ENCODE results near the gene CTTN.
"Not testable (repeated sequence)": the region's sequence is repeated elsewhere in the genome, so short reads cannot be mapped to it uniquely, and the experiment has no call there.

The CTTN gene

DNA sequence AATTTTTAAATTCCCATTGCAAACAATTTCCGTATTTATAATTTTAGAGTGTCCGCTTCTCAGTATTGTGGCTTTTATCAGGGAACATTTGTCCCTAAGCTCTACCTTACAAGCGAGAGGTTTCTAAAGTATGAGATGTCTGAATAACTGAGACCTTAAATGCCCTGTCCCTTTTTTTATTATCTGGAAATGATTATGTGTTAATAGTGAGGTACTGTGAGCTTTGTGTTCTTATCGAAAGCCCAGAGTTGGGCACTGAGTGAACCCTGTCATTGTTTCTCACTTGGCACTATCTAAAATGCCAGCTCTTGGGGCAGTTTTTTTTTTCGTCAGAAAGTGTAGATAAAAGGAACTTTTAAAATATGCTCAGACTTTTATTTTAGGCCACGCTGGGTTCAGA is 9.5 kb downstream of the CTTN start:
- in situ Hi-C loops (cut with MboI; ENCODE audit: low sequenced_read_pairs): no loop called here

DNA sequence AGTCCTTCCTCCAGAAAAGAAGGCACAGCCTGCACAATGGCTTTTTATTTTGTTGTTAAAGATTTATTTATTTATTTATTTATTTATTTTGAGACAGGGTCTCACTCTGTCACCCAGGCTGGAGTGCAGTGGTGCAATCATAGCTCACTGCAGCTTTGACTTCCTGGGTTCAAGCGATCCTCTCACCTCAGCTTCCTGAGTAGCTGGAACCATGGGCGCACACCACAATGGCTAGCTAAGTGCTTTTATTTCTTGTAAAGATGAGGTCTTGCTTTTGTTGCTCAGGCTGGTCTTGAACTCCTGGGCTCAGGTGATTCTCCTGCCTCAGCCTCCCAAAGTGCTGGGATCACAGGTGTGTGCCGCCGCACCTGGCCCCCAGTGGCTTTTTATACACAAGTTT is 10.0 kb downstream of the CTTN start:
- in situ Hi-C loops (cut with MboI; ENCODE audit: low sequenced_read_pairs): not testable (repeated sequence)

DNA sequence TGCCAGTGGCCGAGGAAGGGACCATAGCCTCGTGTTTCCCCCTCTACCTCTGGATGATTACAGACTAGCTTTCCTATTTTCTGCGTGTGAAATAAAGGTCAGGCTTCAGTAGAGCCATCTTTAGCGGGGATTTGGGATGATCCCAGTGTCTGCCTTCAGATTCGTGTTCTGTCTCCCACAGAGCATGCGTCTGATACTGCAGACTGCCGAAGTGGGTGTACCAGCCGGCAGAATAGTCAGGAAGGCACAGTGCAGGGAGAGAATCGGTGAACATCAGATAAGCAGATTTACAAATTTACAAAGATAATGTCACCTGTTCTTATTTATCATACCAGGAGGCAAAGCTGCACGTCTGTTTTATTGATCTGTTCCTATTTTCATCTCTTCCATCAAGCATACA is 11.1 kb downstream of the CTTN start:
- in situ Hi-C loops (cut with MboI; ENCODE audit: low sequenced_read_pairs): no loop called here

DNA sequence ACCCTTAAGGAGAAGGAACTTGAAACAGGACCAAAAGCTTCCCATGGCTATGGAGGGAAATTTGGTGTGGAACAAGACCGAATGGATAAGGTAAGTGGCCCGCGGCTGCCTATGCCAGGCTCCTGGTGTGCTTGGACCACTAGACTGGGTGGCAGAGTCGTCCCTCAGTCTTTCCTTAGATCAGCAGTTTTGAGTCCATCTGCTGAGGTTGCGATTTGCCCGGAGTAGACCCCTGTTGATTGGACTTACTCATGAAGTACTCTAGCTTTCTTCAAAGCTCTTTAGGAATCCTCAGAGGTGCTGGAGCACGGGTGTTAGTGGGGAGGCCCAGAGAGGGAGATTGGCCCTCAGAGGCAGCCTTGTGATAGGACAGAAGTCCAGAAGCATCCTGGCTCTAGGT is 11.5 kb downstream of the CTTN start:
- in situ Hi-C loops (cut with MboI; ENCODE audit: low sequenced_read_pairs): no loop called here

DNA sequence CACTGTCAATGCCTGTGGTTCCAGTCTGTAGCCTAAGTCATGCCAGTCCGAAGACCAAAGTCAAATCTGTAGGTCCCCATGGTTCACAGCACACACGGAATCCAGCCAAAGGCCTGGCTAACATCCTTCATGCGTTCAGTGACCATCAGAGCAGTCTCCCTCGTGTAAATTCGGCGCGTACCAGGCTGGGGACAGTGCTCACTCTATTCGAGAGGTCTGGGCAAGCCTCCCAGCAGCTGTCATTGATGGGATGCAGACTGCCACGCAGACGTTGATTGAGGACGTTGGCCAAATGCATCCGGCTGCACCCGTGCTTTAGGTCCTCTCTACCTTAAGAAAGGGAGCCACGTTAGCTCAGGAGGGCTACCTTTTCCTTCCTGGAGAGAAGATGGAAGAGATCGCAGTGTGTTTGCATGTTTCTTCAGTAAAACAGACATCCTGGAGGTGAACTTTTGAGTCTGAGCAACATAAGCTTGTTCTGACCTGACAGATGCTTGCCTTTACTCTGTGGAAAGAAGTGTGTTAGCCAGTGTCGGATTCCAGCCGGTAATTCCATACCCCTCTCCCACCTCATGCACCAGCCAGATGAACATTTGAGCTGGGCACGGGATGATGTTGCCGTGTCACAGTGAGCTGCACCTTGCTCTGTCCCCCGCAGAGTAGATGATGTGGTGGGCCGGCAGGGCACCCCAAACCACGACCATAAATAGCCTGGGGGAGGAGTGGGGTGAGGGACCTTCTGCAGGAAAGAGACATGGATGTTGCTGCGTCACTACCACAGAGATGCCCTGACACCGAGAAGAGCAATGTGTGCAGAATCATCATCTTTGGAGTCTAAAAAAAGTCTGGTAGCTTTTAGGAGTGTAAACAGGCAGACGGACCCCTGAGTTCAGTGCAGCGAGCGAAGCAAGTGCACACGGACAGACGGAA is 12.2 kb downstream of the CTTN start:
- in situ Hi-C loops (cut with MboI; ENCODE audit: low sequenced_read_pairs): no loop called here

DNA sequence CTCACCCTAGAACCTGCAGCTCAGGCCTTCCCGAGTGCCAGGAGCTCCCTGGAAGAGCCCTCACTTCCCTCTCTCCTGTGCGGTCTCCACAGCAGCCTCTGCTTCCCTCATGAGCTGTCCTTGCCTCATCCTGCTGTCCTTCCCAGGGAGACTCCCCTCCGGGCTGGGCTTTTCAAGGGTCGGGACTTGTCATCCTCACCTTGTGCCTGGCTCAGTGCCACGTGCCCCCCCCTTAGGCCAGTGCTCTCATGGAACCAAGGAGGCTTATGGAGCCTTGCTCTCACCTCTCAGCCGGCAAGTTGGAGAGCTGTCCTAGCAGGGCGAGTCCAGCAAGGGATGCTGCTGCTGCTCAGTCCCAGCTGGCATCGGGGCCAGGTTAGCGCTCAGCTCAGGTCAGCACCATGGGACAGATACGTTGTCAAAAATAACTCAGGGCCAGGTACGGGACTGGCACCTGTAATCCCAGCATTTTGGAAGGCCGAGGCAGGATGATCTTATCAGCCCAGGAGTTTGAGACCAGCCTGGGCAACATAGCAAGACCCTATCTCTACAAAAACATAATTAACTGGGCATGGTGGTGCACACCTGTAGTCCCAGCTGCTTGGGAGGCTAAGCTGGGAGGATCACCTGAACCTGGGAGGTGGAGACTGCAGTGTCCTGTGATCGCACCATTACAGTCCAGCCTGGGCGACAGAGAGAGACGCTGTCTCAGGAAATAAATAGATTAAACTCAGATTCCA is 13.6 kb downstream of the CTTN start:
- in situ Hi-C loops (cut with MboI; ENCODE audit: low sequenced_read_pairs): no loop called here

DNA sequence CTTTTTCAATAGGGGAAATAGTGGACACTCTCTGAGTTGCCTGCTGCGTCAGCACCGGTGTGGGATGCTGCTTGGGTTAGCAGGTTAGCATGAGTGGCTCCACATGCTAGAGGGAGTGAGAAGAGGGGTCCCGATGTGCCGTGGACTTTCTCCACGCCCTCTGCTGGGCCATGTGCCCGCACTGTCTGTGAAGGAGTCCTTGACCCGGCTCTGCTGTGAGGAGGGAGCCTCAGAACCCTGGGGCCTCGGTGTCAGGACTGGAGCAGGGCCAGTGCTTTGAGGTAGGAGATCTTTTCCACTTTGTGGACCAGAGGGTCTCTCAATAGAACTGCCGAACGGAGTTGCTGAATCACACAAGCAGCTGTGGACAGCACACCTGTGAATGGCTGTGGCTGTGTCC is 14.8 kb downstream of the CTTN start:
- in situ Hi-C loops (cut with MboI; ENCODE audit: low sequenced_read_pairs): no loop called here

DNA sequence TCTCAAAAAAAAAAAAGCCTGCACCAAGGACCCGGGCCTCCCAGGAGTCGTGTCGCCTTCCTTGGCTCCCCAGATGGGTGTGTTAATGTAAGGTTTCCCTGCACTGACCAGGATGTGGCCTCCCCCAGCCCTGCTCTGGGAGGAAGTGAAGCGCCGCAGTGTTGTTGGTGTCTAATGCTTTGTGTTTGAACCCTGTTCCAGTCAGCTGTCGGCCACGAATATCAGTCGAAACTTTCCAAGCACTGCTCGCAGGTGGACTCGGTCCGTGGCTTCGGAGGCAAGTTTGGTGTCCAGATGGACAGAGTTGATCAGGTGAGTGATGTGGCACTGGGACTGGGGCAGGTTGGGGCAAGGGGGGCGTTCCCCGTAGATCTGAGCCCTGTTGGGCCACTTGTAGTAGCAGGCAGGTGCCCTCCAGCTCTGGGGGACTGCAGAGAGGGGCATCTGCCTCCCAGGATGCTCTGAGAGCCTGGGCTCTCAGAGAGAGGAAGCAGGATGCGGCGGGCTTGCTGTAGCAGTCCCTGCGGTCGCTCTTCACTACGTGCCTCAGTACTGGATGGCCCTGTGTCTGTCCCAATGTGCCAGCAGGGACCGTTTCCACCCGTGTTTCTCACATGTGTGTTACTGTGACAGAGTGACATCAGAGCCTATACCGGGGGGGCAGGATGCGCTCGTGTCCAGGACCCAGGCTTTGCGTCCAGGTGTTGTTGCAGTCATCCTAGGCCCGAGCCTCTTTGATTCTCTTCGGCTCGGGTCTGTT is 16.2 kb downstream of the CTTN start:
- in situ Hi-C loops (cut with MboI; ENCODE audit: low sequenced_read_pairs): no loop called here

DNA sequence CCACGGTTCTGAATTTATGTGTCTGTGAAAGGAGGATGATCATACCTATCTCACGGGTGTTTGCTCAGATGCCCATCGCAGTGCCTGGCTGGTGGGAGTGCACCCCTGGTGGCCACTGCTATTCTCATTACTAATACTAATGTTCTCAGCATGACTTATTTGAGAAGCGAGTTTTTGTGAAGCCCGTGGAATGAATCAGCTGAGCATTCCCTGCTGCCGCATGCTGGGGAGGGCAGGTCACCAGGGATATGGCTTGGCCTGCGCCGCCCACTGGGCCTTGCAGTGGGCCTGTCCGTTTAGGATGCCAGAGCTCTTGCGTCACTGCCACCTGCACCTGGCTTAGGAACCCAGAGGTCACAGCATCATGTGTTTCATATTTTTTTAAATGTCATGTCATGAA is 16.9 kb downstream of the CTTN start:
- in situ Hi-C loops (cut with MboI; ENCODE audit: low sequenced_read_pairs): no loop called here

DNA sequence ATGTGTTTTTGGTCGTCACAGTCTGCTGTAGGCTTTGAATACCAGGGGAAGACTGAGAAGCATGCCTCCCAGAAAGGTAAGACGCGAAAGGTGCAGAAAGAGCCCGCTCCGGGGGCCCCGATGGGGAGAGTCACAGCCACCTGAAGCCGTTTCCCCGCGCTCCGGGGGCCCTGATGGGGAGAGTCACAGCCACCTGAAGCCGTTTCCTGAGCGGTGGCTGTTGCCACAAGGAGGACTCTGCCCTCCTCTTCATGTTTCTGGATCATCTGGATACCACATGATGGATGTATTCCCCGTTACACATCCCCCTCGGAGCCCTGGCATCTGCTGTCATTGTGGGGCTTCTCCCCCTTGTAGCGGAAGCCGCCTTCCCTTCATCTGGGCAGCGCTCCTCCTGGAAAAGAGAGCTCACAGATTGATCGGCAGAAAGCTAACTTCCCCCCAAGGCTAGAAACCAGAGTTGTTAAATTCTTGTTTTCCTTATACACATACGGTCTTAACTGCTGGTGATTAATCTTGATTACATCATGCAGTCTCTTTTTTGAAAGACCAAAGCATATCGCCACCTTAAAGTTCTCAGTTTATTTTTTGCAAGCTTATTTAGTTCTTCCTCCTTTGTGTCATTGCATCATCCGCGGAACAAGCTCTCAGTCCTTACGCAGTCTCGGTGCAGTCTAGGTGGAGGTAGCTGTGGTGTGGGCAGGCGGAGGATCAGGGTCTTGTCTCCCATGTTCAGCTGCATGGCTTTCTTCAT is 17.5 kb downstream of the CTTN start:
- in situ Hi-C loops (cut with MboI; ENCODE audit: low sequenced_read_pairs): no loop called here

DNA sequence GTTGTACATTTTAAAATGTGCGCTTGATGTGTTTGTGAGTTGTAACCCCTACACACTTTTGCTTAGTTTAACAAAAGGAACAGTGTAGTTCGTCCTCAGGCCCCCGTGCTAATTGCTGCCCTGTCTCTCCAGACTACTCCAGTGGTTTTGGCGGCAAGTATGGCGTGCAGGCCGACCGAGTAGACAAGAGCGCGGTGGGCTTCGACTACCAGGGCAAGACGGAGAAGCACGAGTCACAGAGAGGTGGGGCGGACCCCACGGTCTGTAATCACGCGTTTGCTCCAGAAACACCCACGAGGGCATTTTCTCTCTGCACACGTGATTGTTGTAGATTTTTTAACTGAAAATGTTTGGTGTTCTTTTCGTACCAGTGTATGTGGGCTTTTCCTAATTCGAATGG is 18.6 kb downstream of the CTTN start:
- in situ Hi-C loops (cut with MboI; ENCODE audit: low sequenced_read_pairs): no loop called here

DNA sequence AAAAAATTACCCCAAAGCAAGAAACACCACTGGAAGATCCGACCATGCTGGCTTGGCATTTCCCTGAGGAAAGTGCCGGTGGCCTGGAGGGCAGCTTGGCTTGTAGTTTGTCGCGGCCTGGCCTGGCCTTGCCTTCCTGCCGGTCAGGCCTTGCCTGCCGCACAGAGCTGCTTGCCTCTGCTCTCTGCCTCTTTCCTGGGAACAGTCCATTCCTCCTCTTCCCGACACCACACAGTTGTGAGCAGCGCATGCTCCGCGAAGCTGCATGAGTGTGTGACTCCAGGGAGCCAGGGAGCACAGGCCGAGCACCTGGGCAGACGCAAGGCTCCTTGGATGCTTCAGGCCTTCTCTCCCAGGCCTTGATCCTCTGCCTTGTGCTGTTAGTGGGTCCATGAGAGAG is 19.8 kb downstream of the CTTN start:
- in situ Hi-C loops (cut with MboI; ENCODE audit: low sequenced_read_pairs): no loop called here

DNA sequence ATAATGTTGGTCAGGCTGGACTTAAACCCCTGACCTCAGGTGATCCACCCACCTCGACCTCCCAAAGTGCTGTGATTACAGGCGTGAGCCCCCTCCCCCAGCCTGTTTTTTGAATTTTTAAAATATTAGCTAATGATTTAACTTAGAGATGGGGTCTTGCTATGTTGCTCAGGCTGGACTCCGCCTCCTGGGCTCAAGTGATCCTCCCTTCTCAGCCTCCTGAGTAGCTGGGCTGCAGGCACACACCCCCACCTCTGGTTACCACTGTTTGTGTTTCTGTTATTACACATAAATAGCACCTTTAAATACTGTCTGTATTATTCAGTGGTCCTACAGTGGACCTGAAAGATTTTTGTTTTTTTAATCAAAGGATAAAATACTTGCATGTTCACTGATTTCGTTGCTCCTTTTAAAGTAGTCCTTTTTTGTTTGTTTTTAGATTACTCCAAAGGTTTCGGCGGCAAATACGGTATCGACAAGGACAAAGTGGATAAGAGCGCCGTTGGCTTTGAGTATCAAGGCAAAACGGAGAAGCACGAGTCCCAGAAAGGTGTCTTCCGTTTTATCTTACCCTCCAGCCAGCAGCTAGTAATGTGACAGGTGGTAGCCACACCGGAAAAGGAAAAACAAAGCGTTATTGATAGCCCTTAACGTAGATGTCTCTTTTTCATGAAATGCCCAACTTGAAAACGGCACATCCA is 21.1 kb downstream of the CTTN start:
- in situ Hi-C loops (cut with MboI; ENCODE audit: low sequenced_read_pairs): no loop called here

DNA sequence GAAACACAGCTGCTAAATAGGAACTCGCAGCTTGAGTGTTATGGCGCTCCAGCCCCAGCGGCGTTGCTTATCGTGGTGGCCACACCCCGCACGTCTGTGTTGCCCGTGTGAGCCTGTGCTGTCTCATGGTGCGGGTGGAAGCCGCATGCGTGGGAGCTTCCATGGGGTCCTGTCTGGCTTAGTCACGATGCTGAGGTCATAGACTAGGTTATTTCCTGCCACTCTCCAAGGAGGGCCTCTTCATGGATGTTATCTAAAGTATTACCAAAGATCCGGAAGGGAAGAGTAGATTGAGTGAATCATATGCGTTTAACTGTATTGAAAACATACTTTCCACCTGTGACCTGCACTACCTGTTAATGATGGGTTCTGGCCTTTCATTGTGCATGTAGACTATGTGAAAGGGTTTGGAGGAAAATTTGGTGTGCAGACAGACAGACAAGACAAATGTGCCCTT is 21.7 kb downstream of the CTTN start:
- in situ Hi-C loops (cut with MboI; ENCODE audit: low sequenced_read_pairs): no loop called here

DNA sequence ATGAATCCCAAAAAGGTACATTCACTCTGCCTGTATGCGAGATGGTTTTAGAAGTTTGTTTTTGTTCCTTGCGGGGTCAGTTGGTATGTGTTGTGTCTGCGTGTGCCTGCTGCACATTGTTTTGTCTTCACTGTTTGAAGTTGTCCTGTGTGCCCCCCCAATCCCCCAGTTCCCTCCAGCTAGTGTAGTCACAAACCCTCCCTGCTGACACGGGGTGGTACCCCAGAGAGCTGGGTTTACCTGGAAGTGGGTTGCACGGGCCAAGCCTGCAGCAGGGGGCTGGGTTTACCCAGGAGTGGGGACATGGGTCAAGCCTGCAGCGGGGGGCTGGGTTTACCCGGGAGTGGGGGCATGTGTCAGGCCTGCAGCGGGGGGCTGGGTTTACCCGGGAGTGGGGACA is 22.2 kb downstream of the CTTN start:
- in situ Hi-C loops (cut with MboI; ENCODE audit: low sequenced_read_pairs): no loop called here

DNA sequence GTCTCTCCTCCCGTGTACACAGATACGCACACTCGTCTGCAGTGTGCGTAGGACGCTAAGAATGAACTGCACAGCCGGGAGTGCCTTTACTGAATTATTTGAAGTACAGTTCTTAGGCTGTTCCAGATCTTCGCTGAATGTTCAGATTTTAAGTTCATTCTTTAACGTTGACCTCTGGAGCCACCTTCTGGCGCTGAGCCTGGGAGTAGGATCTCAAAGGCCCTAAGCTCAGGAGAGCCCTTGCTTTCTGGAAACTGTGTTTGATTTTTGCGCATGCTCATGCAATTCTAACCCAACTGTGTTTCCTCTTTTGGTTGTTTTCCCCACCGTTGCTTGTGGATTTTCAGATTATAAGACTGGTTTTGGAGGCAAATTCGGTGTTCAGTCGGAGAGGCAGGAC is 22.8 kb downstream of the CTTN start:
- in situ Hi-C loops (cut with MboI; ENCODE audit: low sequenced_read_pairs): no loop called here

DNA sequence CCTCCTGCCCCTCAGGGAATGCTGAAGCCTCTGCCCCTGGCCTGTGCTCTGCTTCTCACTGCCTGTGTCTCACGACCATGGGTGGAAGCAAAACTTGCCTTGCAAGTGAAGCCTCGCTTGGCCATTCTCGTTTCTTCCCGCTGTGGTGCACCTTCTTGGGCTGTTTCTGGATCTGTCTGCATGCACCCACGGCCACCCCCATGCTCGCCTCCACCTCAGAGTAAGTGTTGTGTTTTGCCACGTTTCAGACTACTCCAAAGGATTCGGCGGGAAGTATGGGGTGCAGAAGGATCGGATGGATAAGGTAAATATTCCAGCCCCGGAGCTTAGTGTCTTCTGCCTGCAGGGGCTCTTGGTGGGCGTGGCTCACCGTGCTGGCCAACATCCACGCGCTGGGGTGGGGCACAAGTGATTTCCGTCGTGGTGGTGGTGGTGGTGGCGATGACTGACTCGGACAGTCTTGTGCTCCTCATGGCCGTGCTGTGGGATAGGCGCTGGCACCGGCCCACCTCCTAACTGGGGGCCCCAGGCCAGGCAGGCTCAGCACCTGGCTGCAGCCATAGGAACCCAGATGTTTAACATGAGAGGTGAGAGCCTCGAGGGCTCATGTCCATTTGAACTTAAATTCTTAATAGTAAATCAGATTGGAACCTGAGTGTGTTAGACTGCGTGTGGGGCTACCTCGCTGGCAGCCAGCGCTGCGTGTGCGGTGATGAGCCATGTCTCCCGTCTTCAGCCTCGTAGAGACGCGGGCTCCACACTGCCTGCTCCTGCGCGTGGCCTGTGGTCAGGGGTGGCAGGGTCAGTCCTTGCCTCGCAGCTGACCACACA is 24.6 kb downstream of the CTTN start:
- in situ Hi-C loops (cut with MboI; ENCODE audit: low sequenced_read_pairs): no loop called here

DNA sequence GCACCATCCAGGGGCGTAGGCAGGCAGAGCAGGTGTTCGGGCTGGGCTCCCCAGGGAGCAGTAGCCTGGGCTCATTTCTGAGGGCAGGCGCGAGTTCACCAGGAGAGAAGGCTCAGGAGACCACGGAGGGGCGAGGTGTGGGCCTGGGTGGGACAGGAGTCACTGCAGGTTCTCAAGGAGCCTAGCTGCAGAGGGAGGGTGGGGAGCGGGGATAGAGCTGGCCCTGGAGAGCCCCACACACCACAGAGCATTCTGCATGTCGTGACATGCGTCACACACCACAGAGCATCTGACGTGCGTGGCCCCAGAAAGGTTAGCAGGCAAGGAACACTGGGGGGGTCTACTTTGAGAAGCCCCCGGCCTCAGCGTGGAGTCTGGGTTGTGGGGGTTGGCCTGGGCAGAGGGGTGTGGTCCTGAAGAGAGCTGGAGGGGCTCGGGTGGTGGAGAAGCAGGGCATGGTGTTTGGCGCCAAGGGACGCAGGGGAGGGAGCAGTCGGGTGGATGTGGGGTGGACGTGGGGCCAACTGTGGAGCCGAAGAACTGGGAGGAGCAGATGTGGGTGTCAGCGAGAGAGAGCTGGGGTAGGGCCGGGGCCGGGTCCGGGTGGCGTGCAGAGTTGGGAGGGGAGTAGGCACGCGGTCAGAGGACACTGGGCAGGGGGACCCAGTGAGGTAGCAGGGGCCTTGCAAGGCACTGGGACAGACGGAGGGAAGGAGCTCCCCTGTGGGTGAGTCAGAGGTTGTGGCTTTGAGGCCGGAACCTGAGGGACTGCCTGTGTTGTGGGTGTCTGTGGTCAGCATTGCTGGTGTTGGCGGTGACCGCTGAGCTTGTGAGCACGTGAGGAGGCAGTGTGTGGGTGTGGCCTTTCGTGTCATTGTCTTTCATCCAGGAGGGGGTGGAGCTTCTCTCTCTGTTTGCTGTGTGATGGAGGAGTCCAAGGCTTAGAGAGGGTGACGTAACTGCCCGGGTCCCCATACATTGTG is 25.5 kb downstream of the CTTN start:
- in situ Hi-C loops (cut with MboI; ENCODE audit: low sequenced_read_pairs): no loop called here

All from HL-60/S4 treated with retinoic acid at 250 ng/mL for 4 days and 3 days (cell line).